Stimulated activated CD8-positive, alpha-beta memory T cell treated with anti-CD3 and anti-CD28 coated beads, Interleukin-7, amount 100 ng/mL, for 1 hour (primary cell): ENCODE results near the gene ZNF276.
"Not testable (repeated sequence)": the region's sequence is repeated elsewhere in the genome, so short reads cannot be mapped to it uniquely, and the experiment has no call there.

ENCODE experiments used
- DNase-seq, 2 donors: peaks; one replicate each; pipeline ENCODE4 v3.0.0-alpha.2; 2020; ENCODE audit warnings: low read depth in 2 of 2

The ZNF276 gene

GRCh38 chr16:89736554-89736953, 15.2 kb downstream of the ZNF276 start:
- DNase-seq: no peak

DNA sequence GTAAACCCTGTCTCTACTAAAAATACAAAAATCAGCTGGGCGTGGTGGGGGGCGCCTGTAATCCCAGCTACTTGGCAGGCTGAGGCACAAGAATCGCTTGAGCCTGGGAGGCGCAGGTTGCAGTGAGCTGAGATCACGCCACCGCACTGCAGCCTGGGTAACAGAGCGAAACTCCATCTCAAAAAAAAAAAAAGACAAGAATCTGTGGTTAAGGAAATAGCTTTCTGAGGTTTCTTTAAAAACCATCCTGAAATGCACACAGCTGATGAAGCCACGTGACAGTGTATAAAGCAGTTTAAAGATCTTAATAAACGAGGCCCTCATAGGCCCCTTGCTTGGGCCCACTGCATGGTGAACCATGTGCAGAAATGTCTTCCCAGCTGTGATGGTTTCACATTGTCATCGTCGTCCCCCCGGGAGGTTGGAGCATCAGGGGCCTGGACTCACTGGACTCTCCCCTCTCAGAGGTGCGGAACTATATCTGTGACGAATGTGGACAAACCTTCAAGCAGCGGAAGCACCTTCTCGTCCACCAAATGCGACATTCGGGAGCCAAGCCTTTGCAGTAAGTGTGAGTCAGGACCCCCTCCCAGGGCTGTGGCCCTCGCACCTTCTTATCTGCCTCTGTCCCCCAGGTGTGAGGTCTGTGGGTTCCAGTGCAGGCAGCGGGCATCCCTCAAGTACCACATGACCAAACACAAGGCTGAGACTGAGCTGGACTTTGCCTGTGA, 16.2 kb downstream of the ZNF276 start:
- DNase-seq: no peak

DNA sequence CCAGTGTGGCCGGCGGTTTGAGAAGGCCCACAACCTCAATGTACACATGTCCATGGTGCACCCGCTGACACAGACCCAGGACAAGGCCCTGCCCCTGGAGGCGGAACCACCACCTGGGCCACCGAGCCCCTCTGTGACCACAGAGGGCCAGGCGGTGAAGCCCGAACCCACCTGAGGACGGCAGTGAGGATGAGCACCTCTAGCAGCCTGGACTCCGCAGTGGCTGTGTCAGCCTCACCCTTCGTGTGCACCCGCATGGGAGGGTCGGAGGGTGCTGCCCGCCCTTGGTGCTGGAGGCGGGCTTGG, 16.7 kb downstream of the ZNF276 start:
- no peak for DNase-seq

DNA sequence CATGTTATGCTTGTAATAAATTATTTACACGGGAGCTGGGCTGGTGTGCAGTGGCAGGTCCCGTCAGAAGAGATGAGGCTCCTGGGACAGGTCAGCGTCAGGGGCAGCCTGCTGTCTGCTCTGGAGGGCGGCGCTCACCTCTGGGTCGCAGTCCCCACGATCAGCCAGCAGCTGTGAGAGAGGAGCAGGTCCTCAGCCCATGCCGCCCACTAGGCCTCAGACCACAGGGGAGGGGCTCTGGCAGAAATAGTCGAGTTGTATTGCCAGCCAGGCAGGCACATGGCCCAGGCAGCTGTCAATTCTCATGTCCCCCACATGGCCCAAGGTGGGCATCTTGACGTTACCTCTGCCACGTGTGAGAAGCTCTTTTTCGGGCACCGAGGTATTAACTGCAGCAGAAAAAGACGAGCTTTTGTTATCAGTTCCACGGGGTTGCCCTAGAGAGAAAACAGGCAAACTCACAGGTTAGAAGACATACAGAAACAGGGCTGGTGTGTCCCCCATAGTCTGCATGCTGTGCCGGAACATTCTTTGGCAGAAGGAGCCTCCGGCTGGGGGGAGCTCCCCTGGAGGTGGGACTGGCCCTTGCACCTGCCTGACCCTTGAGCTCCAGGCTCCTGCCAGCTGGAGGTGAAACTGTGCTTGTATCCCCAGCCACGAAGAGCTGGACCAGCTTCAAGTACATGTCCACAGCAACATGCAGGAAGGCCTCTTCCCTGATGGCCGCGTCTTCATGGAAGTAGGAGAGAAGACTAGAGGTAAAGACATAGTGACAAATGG, 17.4 kb downstream of the ZNF276 start:
- DNase-seq: no peak

GRCh38 chr16:89739383-89739782, 18.0 kb downstream of the ZNF276 start:
- no peak for DNase-seq

DNA sequence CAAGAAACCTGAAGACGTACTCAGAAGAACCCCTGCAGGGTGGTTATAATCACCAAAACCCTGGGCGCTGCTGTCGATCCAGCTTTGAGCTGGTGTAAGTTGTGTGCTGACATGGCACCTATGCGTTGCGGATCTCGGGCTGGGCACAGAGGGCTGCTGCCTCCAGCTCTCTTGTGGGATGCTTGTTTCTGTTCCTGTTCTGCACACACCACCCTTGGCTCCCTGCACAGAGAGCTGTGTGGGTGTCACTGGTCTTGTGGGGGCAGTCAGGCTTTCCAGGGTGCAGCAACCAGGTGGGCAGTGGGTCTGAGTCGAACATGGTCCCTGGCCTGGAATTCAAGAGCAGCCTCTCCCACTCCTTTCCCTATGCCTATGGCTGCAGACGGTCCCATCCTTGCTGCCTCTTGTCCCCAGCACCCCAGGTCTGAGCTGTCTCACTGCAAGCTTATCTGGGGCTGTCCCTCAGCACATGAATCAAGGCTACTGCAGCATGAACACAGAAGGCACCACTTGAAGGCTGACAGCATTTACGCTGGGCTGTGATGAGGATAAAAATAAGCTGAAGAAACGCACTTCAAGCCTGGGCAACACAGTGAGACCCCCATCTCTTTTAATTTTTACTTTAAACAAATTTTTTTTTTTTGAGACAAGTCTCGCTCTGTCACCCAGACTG, 20.1 kb downstream of the ZNF276 start:
- DNase-seq: no peak

- no peak for DNase-seq
Measured at GRCh38 chr16:89742948-89743347, 21.6 kb downstream of the ZNF276 start.

GRCh38 chr16:89744813-89745212, 23.5 kb downstream of the ZNF276 start:
- no peak for DNase-seq

DNA sequence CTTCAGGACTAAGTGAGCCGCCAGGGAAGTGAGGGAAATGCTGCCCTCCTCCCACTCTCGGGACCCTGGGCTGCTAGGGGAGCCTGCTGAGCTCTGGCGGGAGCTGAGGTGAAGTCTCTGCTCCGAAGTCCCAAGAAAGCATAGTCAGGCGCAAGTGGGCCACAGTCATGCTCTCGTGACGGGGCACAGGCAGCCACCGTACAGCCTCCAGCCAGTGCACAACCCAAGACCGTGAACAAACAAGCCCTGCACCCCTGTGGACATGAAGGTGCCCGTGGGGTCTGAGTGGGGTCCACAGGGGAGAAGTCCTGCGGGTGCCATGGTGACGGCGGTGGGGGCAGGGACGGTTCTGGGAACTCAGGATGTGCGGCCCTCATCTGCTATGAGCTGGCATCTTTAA, 24.7 kb downstream of the ZNF276 start:
- DNase-seq: no peak

GRCh38 chr16:89748076-89748475, 26.7 kb downstream of the ZNF276 start:
- DNase-seq: no peak

GRCh38 chr16:89748921-89749320, 27.6 kb downstream of the ZNF276 start:
- DNase-seq: no peak

- DNase-seq: no peak
Measured at GRCh38 chr16:89749637-89750036, 28.3 kb downstream of the ZNF276 start.

DNA sequence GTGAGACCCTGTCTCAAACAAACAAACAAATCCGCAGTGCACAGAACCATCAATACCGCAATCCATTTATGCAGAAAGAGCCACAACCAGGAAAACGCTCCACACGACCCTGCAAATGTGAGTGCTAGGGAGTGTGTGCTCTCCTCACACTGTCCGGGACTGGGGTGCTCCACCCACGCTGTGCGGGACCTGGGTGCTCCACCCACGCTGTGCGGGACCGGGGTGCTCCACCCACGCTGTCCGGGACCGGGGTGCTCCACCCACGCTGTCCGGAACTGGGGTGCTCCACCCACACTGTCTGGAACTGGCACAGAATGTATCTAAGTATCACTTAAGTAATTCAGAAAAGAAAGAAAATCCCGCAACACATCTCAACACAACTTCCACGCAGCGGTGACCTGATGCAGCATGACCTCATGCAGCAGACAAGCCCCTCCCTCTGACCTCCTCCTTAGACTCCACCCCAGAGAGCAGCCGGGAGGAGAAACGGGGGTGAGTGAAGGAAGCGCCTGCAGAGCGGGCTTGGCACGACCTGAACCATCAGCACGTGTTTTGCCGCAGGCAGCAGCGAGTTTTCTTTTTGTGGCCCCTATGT, 38.5 kb downstream of the ZNF276 start:
- DNase-seq: no peak

DNA sequence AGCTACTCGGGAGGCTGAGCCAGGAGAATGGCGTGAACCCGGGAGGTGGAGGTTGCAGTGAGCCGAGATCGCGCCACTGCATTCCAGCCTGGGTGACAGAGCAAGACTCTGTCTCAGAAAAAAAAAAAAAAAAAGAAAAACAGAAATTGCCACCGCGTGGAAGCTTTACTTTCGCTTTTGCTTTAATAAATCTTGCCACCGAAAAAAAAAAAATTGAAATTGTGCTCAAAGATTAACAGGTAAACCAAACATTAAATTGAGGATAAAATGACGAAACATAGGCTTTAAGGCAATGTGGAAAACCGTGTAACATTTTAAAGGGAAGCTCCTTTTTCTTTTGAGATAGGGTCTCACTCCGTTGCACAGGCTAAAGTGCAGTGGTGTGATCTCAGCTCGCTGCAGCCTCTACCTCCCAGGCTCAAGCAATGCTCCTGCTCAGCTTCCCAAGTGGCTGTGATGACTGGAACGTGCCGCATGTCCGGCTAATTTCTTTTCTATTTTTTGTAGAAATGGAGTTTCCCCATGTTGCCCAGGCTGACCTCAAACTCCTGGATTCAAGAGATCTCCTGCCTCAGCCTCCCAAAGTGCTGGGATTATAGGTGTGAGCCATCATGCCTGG, 40.1 kb downstream of the ZNF276 start:
- no peak for DNase-seq

- peak; percentile 15 to 38 for DNase-seq
Measured at GRCh38 chr16:89764711-89765201, 43.4 kb downstream of the ZNF276 start.

- DNase-seq: no peak
Measured at GRCh38 chr16:89765292-89765830, 44.0 kb downstream of the ZNF276 start.

DNA sequence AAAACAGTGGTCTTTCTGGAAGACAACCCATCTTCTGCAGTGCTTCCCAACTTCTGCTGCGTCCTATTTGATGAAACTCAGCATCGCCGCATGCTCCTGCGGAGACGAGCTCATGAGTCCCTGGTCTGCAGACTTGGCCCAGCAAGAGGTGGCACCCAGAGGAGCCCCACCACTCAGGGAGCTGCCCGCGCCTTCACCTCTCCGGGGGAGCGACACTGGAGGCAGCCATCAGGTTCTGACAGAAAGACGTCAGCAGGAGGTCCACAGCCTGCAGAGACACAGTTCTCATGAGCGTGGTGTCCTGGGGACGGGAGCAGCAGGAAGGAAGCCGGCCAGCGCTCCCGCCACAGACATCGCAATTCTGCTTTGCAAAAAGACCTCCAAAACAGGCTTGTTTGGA, 49.0 kb downstream of the ZNF276 start:
- DNase-seq: no peak

DNA sequence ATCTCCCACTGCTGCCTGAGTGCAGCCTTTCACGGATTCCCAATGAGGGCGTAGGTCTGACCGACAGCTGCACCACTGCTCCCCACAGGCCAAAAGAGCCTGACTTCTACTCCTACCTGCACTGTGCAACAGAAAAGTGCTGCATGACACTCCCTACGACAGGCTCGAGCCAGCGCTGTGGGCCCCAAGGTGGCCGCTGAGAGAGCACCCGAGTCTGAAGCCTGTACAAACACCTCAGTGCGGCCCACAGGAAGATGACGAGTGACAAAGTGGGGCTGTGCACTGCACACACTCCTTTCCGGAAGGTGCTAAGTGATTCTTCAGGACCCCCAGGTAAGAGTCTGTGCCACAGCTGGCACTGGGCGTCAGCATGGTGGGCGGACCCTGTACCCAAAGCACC, 53.9 kb downstream of the ZNF276 start:
- no peak for DNase-seq

DNA sequence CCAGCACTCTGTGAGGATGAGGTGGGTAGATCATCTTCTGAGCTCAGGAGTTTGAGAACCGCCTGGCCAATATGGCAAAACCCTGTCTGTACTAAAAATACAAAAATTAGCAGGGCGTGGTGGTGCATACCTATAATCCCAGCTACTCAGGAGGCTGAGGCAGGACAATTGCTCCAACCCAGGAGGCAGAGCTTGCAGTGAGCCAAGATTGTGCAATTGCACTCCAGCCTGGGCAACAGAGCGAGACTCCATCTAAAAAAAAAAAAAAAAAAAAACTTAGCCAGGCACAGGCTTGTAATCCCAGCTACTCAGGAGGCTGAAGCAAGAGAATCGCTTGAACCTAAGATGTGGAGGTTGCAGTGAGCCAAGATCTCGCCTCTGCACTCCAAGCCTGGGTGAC, 56.9 kb downstream of the ZNF276 start:
- DNase-seq: not testable (repeated sequence)

DNA sequence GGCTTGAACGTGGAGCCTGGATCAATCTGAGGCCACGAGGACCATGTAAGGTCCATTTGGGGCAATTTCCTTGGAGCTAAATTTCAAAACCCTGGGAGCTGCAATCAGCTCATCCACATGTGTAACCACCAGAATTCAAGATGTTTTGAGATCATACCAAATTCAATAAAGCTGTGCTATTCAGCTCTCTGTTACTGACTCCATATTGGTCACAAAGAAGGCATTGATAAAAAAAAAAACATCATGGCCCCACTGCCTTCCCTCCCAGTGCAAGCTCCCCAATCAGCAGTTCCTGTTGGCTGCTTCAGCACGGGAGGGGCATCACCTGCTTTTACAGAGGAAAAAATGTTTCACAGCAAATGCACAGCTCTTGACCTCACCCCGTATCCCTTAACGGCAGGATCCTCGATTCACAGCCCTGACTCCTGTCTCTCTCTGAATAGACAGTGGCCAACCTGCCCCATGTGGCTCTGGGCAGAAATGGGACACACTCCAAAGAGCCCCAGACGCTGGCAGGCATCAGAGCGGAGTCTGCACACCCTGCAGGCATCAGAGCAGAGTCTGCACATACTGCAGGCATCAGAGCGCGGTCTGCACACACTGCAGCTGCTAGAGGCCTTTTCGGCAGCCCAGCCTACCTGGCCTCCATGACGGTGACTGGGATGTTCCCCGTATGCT, 58.0 kb downstream of the ZNF276 start:
- DNase-seq: no peak

GRCh38 chr16:89779909-89780305, 58.6 kb downstream of the ZNF276 start:
- DNase-seq: no peak
